HG03469 (cell line): ENCODE results near the gene PDGFA.

Experiments used
- ATAC-seq: cut with Tn5 transposase; IDR thresholded peaks from one replicate; pipeline ENCODE4 v1.9.1; 2021; ENCODE audit warnings: mild to moderate bottlenecking, moderate library complexity, moderate number of reproducible peaks; ENCODE audit not compliant: unreplicated experiment

The PDGFA gene

DNA sequence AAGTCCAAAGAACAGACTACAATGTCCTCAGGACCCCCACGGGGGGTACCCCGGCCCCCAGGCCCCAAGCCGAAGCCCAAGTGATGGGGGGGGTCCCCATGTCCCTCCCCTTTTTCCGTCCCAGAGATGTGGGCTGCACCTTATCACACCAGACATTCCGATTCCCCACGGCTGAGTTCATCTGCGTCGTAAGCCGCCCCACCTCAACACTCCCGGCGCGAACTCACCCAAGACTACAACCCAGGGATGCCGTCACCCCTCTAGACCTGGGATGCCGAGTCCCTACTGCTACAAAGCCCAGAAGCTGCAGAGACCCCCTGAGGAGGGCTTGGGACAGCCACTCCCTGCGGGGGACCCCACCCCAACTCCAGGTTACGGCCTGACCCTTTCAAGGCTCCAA lies 14.5 kb downstream of the PDGFA start:
- no peak for ATAC-seq

DNA sequence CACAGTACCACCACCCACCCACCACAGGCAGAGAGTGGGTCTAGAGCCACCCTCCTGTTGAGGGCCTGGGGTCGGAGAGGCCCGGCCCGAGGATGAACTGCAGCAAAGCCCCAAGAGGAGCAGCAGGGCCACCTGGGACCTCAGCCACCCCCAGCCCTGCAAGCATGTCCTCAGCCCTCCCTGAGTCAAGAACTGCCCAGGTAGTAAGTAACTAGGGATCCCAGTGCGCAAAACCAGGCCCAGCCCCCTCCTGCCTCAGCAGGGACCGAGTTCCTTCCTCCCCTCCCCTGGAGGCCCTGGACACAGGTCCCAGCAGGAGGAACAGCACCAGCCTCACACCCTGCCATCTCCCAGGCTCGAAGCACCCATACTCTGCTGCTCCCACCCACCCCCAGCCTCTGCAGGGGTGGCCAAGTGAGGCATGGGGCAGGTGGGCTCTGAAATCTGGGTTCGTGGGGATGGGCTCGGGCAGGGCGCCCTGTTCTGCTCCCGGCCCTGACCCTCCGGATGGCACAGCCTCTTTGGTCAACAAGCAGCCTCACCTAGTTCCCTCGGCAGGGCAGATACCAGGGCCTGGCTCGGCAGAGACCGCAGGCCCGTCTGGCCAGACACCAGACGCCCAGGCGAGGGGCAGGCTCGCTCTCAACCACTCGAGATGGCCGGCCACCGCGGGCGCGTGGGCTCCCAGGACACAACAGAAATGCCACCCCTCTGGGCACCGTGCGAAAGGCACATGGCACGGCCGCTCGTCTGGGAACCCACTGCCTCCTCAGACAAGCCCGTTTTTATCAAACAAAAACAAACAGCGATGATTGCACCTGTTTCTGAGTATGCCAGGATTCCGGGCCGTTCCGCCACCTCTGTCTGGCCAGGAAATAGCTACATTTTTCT lies 15.2 kb downstream of the PDGFA start:
- no peak for ATAC-seq

DNA sequence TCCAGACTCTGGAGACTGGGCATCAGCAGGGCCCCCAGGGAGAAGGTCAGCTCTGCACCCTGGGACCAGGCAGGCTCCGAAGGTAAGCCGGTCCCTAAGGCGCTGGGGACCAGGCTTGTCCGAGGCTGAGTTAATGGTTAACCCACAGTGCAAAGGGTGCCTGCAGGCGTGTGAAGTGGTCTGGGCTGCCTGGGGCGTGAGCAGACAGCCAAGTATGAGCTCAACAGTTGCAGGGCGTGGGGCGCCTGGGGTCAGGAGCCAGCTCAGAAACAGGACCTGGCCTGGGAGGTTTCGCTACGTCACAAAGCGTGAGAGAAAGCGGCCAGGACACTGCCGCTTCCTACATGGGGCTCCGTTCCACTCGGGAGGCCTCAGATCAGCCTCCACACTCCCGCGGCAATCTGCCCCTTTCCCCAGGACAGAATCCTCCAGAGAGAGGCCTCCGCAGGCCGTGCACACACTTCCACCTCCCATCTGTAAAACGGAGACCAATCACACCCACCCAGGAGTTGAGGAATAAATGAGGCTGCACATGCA lies 16.0 kb downstream of the PDGFA start:
- no peak for ATAC-seq

DNA sequence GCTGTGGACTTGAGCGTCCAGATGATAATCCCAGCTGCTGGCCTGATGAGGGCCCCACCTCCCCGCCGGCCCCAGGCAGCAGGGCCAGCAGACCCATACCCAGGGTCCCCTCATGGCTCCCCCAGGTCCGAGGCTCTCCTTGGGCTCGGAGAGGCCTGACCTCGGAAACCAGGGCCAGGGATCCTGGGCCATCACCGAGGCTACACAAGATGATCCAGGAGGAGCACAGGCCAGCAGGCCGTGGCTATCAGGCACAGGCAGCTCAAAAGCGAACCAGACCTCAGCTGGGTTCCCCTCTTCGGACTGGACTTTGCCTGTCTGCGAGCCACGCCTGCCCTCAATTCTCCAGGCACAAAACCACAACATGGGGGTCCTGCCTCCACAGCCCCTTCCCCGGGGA lies 17.4 kb downstream of the PDGFA start:
- no peak for ATAC-seq

DNA sequence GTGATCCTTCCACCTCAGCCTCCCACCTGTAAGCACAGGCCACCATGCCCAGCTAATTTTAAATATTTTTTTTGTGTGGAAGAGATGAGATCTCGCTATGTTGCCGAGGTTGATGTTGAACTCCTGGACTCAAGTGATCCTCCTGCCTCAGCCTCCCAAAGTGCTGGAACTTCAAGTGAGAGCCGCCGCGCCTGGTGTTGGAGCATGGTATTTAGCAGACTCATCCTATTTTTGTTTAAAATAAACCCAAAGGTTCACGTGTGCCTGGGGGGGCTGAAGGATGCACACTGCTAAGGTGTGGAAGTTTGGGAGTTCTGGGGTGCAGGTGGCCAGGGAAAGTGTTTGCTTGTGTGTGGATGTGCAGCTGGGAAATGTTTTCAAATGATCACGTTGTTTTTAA lies 18.1 kb downstream of the PDGFA start:
- ATAC-seq, result no peak

DNA sequence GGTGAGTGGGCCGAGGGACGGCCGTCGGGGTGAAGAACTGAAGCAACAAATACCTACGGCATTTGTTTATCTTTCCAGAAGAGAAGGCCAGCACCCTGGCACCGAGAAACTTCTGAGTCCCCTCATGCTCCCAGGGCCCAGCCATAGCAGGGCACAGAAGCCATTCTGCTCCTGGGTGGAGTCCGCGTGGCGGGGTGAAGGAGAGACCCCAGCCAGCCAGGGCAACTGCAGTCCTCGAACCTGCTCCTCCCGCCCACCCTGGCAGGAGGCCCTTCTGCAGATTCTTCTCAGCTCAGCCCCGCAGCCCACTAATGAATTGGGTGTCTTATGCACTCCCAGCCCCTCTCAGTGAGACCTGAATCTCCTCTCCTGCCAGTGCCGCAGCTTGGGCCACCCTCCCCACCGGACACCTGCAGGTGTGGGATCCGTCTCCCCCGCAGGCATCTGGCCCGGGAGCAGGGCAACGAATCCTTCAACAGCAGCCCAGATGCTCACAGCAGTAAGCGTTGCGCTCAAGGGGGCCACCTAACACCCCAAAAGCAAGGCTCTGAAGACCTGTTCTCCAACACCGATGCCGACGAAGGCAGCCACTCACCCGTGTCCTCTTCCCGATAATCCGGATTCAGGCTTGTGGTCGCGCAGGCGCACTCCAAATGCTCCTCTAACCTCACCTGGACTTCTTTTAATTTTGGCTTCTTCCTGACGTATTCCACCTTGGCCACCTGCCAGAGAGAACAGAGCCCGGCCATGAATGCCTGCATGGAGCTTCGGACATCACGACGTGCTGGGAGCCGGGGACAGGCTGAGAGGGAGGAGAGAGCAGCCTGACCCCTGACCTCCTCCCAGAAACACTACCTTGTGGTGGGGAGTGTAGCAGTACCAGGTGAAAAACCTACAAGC lies 18.9 kb downstream of the PDGFA start:
- no peak for ATAC-seq

DNA sequence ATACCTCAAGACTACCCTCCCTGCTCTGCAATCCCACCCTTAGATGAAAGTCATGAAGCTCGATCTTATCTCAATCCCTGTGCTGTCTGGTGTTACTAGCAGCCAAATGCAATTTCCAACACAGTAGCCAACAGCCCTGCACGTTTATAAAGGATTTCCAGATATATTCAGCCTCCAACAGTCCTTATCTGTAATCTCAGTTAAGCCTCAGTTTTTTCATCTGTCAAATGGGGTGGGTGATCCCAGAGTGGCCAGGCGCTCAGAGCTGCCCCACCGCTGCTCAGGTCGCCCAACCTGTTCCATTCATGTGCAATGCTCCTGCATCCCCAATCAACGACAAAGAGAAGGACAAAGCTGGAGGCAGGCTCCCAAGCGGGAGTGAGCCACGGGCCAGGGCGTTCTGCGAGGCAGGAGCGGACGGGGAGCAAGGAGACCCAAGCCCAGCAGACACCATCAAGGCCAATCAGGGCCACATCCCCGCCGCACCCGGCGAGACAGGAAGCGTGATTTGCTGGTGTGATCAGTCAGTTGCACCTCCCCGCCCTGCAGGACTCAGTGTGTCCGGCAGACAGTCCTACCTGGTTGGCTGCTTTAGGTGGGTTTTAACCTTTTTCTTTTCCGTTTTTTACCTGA lies 19.7 kb downstream of the PDGFA start:
- ATAC-seq, result no peak

DNA sequence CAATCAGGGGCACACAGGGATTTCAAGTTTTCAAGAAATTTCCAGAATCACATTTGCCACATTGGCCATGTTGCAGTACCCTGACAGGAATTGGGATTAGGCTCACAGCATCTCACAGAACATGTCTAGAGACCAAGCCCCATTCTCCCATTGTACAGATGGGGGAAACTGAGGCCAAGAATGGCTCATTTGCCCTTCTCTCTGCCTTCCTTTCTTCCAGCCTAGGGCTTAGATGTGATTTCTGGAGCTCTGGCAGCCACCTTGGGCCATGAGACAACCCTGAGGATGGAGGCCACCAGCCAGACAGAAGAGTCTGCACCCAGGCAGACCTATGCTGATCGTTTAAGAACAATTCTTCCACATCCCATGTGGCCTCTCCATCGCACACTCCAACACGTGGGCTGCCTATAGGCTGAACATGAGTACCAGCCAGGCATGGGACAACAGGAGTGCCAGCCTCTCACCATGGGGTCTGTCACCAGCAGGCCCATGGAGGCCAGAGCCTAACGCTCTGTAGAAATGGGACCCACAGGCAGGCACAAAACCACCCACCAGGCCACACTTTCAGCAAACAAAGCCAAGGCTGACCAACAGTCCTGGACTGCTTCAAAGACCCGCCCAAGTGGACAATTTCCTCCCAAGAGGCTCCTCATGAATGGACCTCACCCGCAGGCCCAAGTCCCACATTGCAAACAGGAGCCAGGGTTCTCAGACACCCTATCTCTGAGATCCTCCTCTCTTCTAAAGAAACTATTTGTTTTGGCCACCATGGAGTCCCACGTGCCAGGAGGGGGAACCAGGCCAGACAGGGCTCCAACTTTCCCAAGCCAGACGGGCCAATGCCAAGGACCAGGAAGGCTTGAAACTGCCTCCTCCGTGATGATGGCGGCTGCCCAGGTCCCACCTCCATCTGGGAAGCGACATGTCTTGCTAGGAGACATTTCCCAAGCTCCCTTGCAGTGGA lies 20.7 kb downstream of the PDGFA start:
- no peak for ATAC-seq

DNA sequence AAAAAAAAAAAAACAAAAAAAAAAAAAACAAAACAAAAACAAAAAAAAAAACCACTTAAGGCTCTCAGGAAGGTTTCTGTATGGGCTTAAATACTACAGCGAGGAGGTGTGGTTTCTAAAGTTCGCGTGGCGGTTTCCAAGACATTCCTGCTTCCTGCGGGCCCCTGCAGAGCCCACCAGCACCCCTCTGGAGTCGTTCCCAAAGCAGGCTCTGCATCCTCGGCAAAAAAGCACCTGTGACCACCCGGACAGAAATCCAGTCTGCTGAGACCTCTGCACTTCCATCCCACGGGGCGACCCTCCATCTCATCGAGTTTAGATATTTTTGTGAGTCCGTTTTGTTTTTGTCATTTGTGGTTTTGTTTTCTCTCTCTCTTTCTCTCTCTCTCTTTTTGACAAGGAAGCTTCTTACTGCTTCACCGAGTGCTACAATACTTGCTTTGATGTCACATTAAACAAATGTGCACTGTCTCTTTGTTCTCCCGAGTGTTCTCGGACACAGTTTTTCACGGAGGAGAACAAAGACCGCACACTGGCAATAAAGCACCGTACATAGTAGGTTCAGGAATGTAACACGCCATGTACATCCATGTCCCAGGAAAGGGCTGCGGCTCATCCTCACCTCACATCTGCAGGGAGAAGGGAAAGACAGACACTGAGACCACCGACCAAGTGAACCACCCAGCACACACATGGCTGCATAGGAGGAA lies 21.5 kb downstream of the PDGFA start:
- no peak for ATAC-seq

DNA sequence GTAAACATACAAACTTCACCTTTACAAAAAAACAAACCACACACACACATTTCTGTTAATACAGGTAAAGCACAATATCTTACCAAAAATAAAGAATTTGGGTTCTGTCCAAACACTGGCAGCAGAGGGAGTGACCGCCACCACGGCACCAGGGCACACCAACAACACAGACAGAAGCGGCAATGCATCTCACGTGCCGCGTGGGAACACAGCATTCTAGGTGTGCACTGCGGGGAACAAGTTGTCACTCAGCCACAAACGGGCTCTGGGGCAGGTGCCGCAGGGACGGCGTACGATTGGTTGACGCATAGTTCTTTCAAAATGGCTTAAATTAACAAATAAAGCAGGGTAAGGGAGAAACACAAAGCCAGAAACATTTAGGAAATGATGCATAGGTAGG lies 22.3 kb downstream of the PDGFA start:
- ATAC-seq, result no peak

DNA sequence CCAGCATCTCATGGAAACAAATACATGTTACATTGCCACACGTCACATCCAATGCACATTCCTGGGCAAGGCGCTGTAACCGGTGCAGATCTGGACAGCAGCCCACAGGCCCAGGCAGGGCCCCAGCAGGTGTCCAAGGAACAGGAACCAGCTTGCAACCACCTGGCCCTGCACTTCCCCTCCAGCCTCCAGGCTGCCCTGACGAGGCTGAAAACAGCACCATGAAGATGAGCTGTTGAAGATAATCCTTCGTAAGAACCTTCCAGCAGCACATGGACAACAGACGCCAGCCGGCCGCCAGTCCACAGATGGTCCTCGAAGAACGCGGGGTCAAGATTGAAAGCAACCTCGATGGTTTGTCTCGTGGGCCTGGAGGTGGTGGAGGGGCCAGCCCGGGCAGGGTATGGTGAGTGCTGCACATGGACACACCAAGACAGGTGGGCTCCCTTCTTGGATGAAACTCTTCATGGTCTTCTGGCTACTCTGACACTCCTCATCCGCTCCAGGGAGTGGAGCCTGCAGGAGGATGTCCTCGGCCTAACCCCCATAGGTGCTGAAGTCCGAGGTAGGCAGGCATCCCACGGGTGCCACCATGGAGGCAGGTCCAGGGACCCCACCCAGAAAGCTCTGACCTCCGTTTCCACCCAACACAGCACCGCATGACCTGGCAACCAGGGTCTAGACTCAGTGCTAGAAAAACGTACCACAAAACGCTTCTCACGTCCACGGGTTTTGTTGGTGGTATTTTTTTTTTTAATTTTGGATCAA lies 22.9 kb downstream of the PDGFA start:
- ATAC-seq, result no peak

DNA sequence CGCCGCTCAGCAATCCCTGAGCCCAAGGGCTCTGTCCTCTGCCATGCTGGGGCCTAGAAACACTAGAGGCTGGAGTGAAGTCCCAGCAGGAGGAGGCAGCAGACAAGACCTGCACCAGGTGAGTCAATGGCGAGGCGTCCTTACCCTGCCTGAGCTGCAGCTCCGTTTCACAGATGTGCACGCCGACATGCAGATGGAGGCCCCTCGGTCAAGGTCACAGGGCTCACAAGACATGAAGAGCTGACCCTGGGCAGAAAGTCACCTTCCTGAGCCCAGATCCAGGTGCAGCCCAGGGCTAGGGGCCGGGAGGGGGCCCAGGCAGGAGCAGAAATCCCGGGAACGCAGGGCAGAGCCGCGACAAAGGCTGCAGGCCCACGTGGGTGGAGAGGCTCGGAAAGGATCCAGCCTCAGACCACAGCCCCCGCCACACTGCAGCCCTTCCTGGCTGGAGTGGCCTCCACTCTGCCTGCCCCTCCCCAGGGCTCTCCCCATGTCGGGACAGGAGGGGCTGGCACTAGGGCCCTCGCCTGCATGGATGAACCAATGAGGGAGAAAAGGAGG lies 23.8 kb downstream of the PDGFA start:
- ATAC-seq, result no peak

DNA sequence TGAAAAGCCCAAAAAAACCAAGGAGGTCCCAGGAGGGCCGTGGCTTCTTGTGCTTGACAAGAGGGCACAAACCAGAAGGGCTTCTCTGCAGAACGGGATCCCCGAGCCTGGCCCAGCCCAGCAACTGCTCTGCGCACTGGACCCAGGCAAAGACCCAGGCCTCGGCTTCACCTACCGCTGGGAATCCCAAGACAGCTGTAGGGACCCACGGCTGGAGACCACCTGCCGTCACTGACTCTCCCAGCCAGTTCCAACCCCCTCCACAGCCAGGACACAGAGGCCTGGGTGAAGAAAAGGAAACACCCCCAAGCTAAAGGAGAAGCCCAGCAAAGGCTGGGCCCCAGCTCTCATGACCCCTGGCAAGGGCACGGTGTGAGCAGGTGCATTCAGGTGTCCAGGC lies 24.3 kb downstream of the PDGFA start:
- ATAC-seq, result no peak

DNA sequence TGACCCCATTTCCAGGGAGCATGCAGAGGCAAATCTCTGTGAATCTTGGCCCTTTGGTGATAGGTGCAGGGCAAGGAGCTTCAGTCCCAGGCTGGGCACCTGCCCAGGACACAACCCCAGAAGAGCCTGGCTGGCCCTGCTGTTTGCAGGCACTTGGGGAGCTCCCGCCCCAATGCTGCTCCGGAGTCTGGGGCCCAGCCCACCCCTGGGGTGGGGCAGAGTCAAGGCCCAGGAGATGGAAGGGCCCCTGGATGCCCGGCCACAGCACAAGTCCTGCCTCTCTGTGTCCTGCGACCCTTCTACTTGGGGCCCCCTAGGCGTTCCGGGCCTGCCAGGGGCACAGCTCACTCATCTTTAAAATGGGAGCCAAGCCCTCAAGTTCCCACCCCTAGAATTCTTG lies 24.7 kb downstream of the PDGFA start:
- ATAC-seq, result no peak

DNA sequence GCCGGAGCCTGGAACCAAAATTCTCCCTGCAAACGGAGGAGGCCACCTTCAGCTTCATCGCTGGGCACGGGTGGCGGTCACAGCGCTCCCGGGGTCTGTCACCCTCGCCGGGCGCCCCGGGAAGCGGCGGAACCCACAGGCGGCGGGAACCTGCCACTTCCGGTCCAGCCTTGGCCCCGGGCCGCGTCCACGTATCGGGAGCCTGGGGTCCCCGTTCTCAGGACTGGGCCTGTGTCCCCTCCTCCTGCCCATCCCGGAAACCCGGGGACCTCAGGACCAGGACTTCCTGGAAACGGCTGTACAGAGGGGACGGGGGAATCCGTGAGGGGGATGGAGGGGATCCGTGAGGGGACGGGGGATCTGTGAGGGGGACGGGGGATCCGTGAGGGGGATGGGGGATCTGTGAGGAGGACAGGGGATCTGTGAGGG lies 25.4 kb downstream of the PDGFA start:
- ATAC-seq, result no peak

DNA sequence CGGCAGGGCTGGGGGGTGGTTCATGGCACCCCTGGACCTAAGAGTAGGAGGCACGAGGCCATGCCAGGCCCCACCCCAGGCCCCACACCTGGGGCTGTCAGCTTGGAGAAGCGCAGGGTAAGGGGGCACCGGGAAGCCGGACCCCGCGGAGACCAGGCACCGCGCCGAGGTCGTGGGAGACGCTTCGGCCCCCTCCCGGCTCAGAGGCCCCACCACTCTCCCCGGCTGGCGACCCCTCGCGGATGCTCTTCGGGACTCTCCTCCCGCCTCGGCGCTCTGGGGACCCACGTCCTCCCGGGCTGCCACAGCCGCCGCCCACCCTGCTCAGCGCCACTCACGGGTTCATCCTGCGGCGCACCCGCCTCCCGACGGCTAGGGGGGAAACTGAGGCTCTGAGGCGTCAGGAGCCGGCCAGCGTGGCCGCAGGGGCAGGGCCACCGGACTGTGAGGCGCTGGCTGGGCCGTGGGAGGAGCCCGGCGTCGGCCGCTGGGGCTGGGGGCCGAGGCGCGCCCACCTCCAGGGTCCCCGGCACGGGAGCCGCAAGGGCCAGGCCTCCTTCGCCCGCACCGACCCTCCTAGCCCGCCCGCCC lies 25.9 kb downstream of the PDGFA start:
- ATAC-seq, result no peak

DNA sequence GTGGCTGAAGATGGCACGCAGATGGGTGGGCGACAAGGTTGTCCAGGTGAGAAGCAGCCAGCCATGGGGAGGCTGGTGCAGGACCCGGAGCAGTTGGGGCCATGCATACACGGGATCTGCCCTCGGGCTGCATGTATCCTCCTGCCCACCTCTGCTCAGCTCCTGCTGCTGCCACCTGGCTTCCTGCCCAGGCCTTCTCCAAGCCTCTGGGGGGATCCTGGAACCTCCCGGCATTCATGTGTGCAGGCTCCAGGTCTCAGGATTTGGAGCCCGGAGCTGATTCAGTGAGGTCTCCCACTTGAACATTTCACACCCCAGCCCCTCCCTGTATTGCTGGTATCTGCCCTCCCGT lies 27.0 kb downstream of the PDGFA start:
- ATAC-seq, result no peak
